Caco-2 (cell line): Measurements from ENCODE around the gene MRGPRD. TPM values are rescaled to one million over a fixed set of nuclear protein-coding genes. Genes with fewer than 3 reads are reported as not detected.

Experiments used
- BruUV-seq: library from RNA; stranded (reverse); fragments of 400-500 nt; replicated peaks from 2 replicates; lab custom pipeline; 2021; lab: Mats Ljungman, UMichigan
- CTCF ChIA-PET: fragments of 300-600 bp; sonication (Branson Sonifier 250); formaldehyde crosslinking; loops from one replicate; lab custom pipeline; 2022; ENCODE audit warnings: antibody characterized with exemption; lab: Charles Lee
- POLR2A ChIA-PET: fragments of 300-600 bp; sonication (Branson Sonifier 250); formaldehyde crosslinking; loops from one replicate; lab custom pipeline; 2022; ENCODE audit warnings: antibody characterized with exemption; lab: Charles Lee
- DNase-seq, 2 experiments: peaks; one replicate each; pipeline versions ENCODE4 v3.0.0 to v3.0.0-alpha.2; 2020 to 2022
- H3K27me3 ChIP-seq: replicated peaks from 2 replicates; pipeline ENCODE4 v1.6.0; 2011; ENCODE audit warnings: low read length; ENCODE audit not compliant: control insufficient read depth, insufficient read depth
- H3K36me3 ChIP-seq: 2 replicates; pipeline ENCODE4 v1.5.1; 2011; ENCODE audit warnings: low read length; ENCODE audit not compliant: control insufficient read depth, insufficient read depth
- H3K4me1 ChIP-seq: fragments of 250-450 bp; sonication (Bioruptor Pico); 2 replicates; pipeline ENCODE4 v1.5.1; 2020; ENCODE audit warnings: mild to moderate bottlenecking
- H3K4me3 ChIP-seq: 2 replicates; pipeline ENCODE4 v1.5.1; 2011; ENCODE audit warnings: low read depth, mild to moderate bottlenecking, control low read depth, low read length
- H3K9me3 ChIP-seq: fragments of 250-450 bp; sonication (Bioruptor Pico); 2 replicates; pipeline ENCODE4 v1.5.1; 2020; ENCODE audit warnings: mild to moderate bottlenecking, moderate library complexity
- H3K27ac Mint-ChIP-seq: one replicate; pipeline ENCODE4 v1.8.0; 2022; ENCODE audit warnings: mixed read lengths; ENCODE audit not compliant: unreplicated experiment
- H3K27me3 Mint-ChIP-seq: one replicate; pipeline ENCODE4 v1.8.0; 2022; ENCODE audit warnings: mixed read lengths; ENCODE audit not compliant: insufficient read depth, unreplicated experiment
- H3K36me3 Mint-ChIP-seq: one replicate; pipeline ENCODE4 v1.8.0; 2022; ENCODE audit warnings: mild to moderate bottlenecking, mixed read lengths; ENCODE audit not compliant: insufficient read depth, unreplicated experiment
- H3K4me1 Mint-ChIP-seq: one replicate; pipeline ENCODE4 v1.8.0; 2022; ENCODE audit warnings: low read depth, mixed read lengths; ENCODE audit not compliant: unreplicated experiment
- H3K4me3 Mint-ChIP-seq: one replicate; pipeline ENCODE4 v1.8.0; 2022; ENCODE audit warnings: mild to moderate bottlenecking, moderate library complexity, mixed read lengths; ENCODE audit not compliant: unreplicated experiment
- H3K9me3 Mint-ChIP-seq: one replicate; pipeline ENCODE4 v1.8.0; 2022; ENCODE audit warnings: mixed read lengths; ENCODE audit not compliant: unreplicated experiment
- intact Hi-C: fragments of 100-400 bp; cut with micrococcal nuclease; formaldehyde crosslinking; loops from one replicate; pipeline ENCODE4 v1.10.0; 2022; ENCODE audit not compliant: unreplicated experiment
- total RNA-seq: library from RNA; stranded (reverse); gene quantifications from 2 replicates; pipeline ENCODE4 v1.2.3, GENCODE V29; 2022
- TF ChIP-seq, protein P1 (sequence below), 2 experiments: fragments of 200-600 bp in 1 of 2; IDR thresholded peaks; 1 replicate in 1 of 2; 2 replicates in 1 of 2; pipeline versions ENCODE4 v1.5.1 to v1.8.0; 2011 to 2022; ENCODE audit warnings: antibody characterized with exemption in 1 of 2, control low read depth in 1 of 2, inconsistent platforms in 1 of 2, low read depth in 1 of 2, low read length in 1 of 2, mild to moderate bottlenecking in 1 of 2, moderate library complexity in 1 of 2; ENCODE audit not compliant: insufficient read depth in 1 of 2, severe bottlenecking in 1 of 2, unreplicated experiment in 1 of 2

The MRGPRD gene
- total RNA-seq, 1 experiment from 2014 or later: not detected

DNA sequence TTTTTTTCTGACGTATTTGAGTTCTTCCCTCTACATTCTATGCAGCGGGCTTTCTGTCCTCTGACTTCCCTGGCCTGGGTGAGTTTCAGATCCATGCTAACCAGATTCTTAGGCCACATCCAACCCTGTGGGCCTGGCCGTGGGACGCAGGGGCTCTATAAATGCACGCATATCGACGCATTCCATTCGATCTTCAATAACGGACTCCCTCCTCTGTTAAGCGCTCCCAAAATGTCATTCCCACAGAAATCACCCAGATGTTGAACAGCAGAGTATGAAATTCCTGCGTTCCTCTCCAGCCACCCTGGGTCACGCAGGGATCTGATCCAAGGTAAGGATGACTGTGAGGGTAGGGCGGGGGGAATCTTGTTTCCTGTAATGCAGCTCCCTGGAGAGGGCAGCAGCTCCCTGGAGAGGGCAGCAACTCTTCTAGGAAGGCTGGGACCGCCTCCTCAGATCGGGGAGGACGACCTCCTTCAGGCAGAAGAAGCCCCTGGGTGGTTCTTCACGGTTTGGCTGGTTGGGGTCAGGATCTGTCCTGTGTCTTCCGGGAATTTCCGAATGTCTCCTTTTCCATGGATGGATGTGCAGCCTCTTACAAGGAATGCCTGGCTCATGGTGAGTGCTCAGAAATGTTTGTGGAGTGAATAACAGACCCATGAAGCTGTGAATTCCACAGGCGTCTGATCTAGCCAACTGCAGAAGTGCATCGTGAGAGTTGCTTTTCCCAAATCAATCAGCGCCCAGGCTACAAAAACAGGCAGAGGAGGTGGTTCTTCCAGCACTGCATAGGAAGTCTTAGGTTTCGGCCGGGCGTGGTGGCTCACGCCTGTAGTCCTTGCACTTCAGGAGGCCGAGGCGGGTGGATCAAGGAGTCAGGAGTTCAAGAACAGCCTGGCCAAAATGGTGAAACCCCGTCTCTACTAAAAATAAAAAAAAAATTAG is 12.2 kb downstream of the MRGPRD start:
- Mint-ChIP-seq H3K9me3 (no peaks in the 10 kb centered on the region), H3K4me3 (no peak overlapping the region), H3K4me1 (peaks cover 14% of the 10 kb centered on the region), H3K36me3 (no peaks in the 10 kb centered on the region), H3K27me3 (no peaks in the 10 kb centered on the region), H3K27ac (no peak overlapping the region)
- Histone ChIP-seq H3K4me1 (peaks cover 12% of the 10 kb centered on the region), H3K4me3 (no peak overlapping the region), H3K27me3 (no peaks in the 10 kb centered on the region), H3K9me3 (no peaks in the 10 kb centered on the region), H3K36me3 (no peaks in the 10 kb centered on the region)
- no TSS peak for BruUV-seq
- intact Hi-C loops: loop anchor here (1.0 to 5.0 kb wide), 3 partner anchors 34 to 120 kb away; no protein-coding TSS in a partner anchor
- ChIA-PET CTCF (no interaction called here), POLR2A (no interaction called here)
- TF ChIP-seq, protein P1, sequence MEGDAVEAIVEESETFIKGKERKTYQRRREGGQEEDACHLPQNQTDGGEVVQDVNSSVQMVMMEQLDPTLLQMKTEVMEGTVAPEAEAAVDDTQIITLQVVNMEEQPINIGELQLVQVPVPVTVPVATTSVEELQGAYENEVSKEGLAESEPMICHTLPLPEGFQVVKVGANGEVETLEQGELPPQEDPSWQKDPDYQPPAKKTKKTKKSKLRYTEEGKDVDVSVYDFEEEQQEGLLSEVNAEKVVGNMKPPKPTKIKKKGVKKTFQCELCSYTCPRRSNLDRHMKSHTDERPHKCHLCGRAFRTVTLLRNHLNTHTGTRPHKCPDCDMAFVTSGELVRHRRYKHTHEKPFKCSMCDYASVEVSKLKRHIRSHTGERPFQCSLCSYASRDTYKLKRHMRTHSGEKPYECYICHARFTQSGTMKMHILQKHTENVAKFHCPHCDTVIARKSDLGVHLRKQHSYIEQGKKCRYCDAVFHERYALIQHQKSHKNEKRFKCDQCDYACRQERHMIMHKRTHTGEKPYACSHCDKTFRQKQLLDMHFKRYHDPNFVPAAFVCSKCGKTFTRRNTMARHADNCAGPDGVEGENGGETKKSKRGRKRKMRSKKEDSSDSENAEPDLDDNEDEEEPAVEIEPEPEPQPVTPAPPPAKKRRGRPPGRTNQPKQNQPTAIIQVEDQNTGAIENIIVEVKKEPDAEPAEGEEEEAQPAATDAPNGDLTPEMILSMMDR (IDR thresholded peaks at IDR 0.05; ENCODE audit: insufficient read depth in 1 of 2, low read depth in 1 of 2, low read length in 1 of 2, severe bottlenecking in 1 of 2, unreplicated experiment in 1 of 2): peak in 1 of 2 experiments; percentile 25
- DNase-seq: peak; percentile 35 to 51

DNA sequence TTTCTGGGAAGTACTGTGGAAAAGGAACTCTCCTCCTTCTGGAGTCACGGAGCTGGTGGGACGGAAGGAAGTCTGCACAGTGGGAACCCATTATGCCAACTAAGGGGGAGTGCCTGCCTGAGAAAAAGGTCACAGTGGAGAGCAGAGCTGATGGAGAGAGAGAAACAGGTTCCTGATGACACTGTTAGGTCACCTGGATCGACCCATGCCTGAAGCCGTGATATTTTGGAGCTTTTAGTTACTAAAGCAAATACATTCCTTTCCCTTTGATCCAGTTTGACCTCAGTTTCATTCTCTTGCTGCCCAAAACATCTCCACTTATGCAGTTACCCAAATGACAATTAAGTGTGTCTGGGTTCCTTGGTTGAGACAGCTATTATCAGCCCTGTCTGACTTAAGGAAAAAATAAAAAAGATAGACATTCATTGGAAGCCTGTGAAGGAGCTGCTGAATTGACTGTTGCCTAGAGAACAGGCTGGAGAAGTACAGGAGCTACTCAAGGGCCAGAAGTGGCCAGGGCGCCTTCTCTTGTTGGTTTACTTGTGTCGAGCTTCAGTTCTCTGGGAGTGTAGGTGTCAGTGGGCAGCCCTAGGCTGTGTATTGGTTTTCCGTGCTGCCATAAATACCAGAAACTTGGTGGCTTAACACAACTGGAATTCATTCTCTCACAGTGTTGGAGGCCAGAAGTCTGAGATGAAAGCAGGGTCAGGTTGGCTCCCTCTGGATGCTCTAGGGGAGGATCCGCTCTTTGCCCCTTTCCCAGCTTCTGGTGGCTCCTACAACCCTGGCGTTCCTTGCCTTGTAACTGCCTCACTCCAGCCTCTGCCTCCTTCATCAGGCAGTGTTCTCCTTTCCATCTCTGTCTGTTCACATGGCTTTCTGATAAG is 13.6 kb downstream of the MRGPRD start:
- peak in 1 of 2 experiments; percentile 29 for DNase-seq
- intact Hi-C loops: loop anchor here (5.0 kb wide), 1 partner anchor 35 kb away; no protein-coding TSS in a partner anchor
- POLR2A ChIA-PET: no interaction called here
- H3K9me3 Mint-ChIP-seq: no peaks in the 10 kb centered on the region
- TF ChIP-seq, protein P1 (IDR thresholded peaks at IDR 0.05; ENCODE audit: insufficient read depth in 1 of 2, low read depth in 1 of 2, low read length in 1 of 2, severe bottlenecking in 1 of 2, unreplicated experiment in 1 of 2): no peak
- no peaks in the 10 kb centered on the region for H3K9me3 ChIP-seq
- H3K4me3 ChIP-seq: no peak overlapping the region
- no peaks in the 10 kb centered on the region for H3K36me3 ChIP-seq
- H3K4me3 Mint-ChIP-seq: no peak overlapping the region
- no peaks in the 10 kb centered on the region for H3K36me3 Mint-ChIP-seq
- H3K27me3 ChIP-seq: no peaks in the 10 kb centered on the region
- H3K27me3 Mint-ChIP-seq: no peaks in the 10 kb centered on the region
- no peak overlapping the region for H3K27ac Mint-ChIP-seq
- CTCF ChIA-PET: interaction anchor here (0.5 to 1.2 kb wide), 2 partner anchors 77 to 218 kb away, joined by 3 to 4 read pairs; no protein-coding TSS in a partner anchor
- no peaks in the 10 kb centered on the region for H3K4me1 ChIP-seq
- no peaks in the 10 kb centered on the region for H3K4me1 Mint-ChIP-seq
- BruUV-seq: no TSS peak
